OCI-M2 (cell line): ENCODE results near the gene SPEG.

Experiments
- DNase-seq: peaks from one replicate; lab custom pipeline; 2025; ENCODE audit not compliant: unreplicated experiment; lab: John Stamatoyannopoulos, UW

SPEG gene

DNA sequence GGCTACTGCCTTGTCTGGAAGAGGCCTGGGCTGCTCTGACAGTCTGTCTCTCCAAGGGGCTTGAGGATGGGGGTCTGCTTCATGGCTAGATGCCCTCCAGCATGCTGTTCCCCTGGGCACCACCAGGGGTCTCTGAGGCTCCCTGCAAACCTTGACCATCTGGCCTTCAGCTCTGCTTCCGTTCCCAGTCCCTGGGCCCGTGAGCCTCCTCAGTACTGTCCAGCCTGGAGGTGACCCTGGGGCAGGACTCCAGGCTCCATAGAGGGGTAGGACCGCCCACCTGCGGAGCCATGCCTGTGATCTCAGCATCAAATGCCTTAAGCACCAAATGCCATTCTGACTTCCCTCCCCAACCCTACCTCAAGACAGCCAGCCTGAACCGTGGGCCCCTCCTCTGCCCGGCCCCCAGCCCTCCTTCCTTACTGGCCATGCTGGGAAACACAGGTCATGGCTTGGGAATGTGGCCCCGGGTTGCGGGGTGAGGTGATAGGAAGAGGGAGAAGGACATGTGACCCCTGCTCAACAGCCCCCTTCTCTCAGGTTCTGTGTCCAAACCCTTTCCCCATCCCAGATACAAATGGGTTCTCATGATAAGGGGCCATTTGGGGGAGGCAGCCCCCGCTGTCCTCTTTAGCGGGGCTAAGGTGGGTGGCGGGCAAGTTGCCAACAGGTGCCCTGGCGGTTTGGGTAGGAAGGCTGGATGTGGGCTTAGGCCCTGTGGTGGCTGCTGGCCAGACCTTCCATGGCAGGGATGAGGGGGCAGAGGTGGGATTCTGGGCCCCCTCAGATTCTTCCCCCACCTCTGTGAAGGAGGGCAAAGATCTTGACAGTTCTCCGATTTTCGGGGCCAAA lies 25.0 kb downstream of the SPEG start:
- no peak for DNase-seq

DNA sequence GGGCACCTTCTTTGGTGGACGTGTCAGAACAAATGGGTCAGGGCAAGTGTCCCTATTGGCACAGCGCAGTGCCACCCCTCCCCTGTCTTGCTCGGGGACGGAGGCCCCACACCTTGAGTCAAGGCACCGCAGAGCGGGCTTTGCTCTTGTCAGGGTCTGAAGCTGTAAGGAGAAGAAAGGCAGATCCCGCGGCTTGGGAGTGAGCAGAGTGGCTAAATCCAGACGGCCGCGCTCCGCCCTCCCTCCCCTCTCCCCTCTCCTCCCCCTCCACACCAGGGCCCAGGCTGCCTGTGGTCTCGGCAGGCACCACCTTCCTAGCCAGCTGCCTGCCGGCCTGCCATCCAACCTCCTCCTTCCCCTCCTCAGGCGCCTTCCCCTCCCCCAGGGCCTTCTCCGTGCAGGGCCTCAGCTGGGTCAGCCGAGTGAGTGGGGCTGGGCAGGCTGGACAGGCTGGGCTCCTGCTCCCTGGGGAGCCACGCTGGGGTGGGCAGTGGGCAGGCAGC lies 25.8 kb downstream of the SPEG start:
- no peak for DNase-seq

GRCh38 chr2:219461047-219461514 lies 26.4 kb downstream of the SPEG start:
- no peak for DNase-seq

GRCh38 chr2:219461669-219462068 lies 27.0 kb downstream of the SPEG start:
- no peak for DNase-seq

DNA sequence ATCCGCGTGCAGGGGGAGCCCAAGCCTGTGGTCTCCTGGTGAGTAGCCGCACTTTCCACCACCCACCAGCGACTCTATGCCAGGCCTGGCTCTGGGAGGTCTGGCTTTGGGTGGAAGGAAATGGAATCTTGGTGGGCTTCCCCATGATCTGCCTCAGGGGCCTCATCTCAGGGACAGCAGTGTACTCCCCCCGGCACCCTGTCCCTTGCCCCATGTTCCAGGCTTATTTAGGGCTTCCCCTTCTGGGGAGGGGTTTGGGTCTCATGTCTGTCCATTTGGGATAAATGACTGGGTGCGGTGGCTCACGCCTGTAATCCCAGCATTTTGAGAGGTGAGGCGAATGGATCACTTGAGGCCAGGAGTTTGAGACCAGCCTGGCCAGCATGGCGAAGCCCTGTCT lies 27.7 kb downstream of the SPEG start:
- DNase-seq, result no peak

DNA sequence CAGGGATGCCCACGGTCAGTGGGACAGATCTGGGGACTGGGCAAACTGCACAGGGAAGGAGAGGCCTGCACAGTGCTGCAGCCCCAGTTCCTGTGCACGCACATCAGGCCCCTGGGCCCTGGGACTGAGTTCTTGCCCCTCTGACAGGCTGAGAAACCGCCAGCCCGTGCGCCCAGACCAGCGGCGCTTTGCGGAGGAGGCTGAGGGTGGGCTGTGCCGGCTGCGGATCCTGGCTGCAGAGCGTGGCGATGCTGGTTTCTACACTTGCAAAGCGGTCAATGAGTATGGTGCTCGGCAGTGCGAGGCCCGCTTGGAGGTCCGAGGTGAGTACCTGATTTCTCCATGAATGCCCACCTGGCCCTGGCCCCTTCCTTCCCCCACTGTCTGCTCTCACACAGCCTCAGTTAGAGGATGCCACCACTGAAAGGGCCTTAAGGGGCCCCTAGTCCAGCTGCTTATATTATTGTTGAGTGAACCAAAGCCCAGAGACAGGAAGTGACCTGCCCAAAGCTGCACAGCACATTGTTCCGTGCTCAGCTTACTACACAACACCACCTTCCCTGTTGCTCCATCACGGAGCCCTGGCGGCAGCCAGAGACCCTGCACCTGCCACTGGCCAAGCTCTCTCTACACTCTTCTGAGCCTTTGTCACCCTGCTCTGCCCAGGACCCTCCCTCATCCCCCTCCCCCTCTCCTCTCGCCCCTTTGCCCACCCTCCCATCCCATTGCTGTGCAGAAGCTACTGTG lies 29.8 kb downstream of the SPEG start:
- no peak for DNase-seq

DNA sequence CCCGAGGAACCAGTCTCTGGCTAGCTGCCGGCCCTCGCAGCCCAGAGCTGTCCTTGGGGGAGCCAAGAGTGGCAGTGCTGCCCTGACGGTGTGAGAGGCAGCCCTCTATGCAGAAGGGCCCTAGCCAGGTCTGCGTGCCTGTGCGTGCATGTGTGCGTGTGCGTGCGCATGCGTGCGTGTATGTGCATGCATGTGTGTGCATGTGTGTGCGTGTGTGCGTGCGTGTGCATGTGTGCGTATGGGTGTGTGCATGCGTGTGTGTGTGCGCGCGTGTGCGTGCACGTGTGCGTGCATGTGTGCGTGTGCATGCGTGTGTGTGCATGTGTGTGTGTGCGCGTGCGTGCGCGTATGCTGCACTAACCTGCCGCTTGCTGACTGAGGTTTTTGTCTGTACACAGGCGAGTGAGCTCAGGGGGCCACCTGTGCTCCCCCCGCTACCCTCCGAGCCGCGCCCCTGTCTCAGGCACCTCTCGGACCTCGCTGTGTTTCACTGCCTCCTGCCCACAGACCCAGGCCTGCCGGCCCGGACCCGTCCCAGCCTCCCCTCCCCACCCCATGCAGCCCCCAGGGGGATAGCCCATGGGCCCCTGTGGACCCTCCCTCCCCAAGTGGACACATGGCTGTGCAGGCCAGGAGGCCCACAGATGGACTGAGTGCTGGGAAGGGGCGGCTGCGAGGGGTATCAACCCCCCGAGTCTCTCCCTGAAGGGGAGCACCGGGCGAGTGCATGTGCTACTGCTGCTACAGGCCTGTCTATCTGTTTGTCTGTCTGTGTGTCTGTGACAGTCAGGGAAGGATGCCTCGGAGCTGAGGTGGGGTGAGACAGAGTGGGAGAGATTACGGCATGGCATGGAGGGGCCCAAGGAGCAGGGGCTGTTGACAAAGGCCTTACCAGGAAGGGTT lies 31.3 kb downstream of the SPEG start:
- no peak for DNase-seq

DNA sequence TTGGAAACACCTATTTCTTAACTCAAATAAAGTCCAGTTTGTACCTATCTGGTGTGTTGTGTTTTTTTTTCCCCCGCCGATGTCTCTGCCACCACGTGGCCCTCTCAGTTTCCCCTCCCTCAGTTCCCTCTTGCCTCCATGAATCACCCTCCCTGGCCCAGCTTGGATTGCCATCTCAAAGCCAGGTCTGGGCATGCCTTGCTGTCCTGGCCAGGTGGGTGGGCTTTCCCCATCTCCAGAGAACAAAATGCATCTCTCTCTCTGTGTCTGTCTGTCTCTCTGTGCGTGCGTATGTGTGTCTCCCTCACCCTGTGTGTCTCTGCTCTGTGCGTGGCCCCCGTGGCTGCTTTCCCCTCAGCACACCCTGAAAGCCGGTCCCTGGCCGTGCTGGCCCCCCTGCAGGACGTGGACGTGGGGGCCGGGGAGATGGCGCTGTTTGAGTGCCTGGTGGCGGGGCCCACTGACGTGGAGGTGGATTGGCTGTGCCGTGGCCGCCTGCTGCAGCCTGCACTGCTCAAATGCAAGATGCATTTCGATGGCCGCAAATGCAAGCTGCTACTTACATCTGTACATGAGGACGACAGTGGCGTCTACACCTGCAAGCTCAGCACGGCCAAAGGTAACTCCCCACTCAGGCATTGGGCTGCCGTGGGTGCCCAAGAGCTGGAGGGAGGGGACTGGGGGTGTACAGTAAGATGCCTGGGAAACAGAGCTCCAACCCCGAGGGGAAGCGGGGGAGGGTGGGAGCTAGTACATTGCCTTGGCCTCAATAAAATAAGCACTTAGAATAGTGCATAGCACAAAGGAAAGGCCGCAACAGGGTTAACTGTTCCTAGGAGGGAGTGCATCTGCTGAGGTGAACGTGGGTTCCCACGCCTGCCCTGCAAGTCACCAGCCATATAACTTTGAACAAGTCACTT lies 32.4 kb downstream of the SPEG start:
- DNase-seq, result no peak

DNA sequence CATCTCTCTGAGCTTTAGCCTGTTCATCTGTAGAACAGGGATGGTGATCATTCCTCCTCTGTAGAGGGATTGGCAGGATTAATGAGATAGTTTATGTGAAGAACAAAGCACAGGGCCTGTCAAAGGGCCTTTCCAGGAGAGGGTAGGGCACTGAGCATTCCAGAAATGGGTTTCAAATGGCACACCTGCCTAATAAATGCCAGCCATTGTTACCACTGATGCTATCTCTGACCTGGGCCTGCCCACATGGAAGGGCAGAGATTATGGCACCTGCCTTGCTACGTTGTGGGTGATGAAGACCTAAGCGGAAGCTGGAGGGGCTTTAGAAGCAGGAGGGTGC lies 33.1 kb downstream of the SPEG start:
- no peak for DNase-seq

DNA sequence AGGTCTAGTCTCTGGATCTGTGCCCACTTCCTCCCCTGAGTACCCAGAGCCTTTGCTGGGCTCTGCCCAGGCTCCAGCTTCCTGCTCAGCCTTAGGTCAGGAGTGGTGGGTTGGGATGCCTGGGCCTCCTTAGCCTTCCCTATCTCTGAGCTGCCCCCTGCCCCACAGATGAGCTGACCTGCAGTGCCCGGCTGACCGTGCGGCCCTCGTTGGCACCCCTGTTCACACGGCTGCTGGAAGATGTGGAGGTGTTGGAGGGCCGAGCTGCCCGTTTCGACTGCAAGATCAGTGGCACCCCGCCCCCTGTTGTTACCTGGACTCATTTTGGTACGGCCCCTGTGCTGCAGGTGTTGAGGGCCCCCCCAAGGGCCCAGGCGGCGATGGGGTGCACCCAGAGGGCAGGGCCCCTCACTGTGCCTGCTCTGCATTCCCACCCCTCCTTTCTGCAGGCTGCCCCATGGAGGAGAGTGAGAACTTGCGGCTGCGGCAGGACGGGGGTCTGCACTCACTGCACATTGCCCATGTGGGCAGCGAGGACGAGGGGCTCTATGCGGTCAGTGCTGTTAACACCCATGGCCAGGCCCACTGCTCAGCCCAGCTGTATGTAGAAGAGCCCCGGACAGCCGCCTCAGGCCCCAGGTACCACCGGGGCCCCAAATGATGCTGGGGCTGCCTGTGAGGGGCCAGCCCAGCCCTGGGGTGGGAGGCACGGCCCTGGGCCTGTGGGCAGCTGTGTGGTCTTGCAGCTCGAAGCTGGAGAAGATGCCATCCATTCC lies 34.0 kb downstream of the SPEG start:
- no peak for DNase-seq

GRCh38 chr2:219469186-219469724 lies 34.6 kb downstream of the SPEG start:
- DNase-seq, result no peak

- no peak for DNase-seq
Measured at GRCh38 chr2:219470429-219470828, 35.8 kb downstream of the SPEG start.

DNA sequence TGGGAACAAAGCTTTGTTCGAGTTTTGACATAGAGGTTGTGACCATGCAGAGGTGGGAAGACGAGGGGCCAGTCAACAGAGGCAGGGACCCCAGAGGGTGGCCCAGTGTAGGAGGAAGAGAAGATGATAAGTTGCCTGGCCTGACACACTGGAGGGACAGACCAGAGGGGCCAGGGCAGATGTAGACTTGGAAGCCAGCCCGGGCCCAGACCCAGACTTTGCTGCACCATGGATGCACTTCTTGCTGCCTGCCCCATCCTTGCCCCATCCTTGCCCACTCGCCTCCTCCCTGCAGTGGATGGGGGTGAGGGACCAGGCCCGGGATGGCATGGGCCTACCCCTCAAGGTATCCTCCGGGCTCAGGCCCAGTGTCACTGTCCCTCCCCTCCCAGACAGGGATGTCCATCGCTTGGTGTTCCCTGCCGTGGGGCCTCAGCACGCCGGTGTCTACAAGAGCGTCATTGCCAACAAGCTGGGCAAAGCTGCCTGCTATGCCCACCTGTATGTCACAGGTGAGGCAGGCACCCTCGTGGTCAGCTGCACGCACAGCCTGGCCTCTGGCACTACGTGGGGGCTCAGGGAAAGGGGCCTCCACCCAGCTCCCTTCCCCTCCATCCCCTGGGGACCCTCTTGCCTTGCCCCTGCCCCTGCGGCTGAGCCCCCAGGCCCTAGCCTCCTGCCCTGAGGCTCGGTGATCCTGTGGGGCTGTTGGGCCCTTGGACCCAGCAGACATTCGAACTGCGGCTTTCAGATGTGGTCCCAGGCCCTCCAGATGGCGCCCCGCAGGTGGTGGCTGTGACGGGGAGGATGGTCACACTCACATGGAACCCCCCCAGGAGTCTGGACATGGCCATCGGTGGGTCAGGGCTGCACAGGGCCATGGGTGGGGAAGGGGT lies 37.1 kb downstream of the SPEG start:
- no peak for DNase-seq

DNA sequence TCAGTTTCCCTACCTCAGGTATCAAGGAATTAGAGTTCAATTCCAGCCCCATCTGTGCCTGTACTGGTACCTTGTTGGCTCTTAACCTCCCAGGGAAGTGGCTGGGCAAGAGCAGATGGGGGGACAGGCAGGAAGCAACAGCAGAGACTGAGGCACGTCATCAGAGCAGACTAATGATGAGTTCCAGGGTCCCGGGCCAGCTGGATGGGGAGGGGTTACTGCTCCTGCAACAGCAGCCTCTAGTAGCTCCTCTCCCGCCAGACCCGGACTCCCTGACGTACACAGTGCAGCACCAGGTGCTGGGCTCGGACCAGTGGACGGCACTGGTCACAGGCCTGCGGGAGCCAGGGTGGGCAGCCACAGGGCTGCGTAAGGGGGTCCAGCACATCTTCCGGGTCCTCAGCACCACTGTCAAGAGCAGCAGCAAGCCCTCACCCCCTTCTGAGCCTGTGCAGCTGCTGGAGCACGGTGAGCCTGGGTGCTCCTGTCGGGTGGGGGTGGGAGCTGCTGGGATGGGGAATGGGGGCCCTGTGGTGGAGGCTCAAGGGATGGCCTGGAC lies 38.1 kb downstream of the SPEG start:
- DNase-seq, result no peak

DNA sequence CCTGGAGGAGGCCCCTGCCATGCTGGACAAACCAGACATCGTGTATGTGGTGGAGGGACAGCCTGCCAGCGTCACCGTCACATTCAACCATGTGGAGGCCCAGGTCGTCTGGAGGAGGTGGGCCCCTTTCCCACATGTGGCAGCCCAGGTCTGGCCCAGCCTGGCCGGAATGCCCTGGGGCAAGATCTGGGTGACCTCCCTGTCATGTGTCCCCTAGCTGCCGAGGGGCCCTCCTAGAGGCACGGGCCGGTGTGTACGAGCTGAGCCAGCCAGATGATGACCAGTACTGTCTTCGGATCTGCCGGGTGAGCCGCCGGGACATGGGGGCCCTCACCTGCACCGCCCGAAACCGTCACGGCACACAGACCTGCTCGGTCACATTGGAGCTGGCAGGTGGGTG lies 38.9 kb downstream of the SPEG start:
- no peak for DNase-seq

DNA sequence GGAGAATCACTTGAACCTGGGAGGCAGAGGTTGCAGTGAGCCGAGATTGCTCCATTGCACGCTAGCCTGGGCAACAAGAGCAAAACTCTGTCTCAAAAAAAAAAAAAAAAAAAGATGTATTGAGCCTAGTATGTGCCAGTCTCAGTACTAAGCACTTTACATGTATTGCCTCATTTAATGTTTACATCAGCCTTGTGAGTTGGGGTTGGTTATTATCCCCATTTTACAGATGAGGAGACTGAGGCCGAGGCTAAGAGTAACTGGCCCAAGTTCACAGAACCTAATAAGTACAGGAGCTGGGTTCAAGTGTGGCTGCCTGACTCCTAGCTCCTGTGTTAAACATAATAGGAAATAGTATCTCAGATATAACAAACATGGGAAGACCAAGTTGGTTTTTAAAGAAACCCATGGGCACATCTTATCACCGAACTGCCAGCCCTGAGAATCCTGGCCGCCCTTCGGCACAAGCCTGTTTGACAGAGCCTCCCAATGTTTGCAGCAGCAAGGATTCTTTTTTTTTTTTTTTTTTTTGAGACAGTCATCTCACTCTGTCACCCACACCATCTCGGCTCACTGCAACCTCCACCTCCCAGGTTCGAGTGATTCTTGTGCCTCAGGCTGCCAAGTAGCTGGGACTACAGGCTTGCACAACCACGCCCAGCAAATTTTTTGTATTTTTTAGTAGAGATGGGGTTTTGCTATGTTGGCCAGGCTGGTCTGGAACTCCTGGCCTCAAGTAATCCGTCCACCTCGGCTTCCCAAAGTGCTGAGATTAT lies 39.8 kb downstream of the SPEG start:
- DNase-seq, result no peak

- DNase-seq, result no peak
Measured at GRCh38 chr2:219475278-219475677, 40.6 kb downstream of the SPEG start.
